Measurements from ENCODE around the gene CORO1C.

Gene CORO1C

GRCh38 chr12:108646600-108647579 lies 84.4 kb downstream of the CORO1C start:
- DNase-seq, result no peak

DNA sequence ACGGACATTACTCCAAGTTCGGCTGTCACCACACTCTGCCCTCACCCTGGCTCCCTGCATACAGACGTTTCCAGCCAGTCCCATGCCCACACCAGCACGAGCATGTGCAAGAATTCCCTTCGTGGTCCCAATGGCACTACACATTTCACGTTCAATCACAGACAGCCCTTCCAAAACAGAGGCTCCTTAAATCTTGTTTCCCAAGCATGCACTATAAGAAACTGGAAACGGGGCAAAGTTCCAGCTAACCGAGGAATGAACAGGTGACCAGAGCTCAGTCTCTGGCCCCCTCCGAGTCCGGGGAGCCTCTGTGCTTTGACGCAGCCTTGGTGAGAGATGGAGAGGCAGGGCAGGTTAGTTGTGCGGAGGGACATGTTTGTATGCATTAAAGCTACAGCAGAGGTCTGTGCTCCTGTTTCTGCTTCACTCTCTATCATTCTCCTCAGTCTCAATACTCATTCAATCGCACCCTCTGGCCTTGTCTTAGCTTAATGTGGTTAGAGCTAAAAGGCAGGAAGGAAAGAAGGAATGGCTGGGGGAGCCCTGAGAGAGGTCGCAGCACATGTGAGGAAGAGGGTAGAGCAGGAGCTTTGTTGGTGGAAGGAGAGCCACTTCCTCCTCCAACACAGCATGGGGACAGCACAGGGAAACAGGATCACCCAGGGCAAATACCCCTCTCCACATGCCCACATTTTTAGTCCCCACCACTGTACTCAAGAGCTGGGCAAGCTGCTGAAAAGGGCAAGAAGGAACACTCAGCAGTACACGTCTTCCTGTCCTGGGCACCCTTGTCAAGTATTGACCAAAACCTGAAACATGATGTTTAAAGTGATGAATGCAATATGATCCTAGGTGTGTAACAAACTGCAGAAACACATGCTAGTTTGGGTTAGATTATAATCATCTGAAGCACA lies 85.4 kb downstream of the CORO1C start:
- no peak for DNase-seq

DNA sequence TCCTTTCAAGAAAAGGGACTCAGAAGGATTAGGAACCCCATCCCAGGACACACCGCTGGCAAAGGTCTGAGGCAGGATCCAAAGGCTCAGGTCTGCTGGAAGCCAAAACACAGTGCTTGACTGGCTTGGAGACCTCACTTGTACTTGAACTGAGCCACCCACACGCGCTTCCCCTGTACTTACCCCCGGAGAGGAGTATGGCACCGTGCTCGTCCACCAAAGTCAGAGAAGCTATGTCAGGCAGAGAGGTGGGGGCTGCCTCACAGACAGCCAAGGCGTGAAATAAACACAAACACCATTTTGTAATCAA lies 86.6 kb downstream of the CORO1C start:
- no peak for DNase-seq

DNA sequence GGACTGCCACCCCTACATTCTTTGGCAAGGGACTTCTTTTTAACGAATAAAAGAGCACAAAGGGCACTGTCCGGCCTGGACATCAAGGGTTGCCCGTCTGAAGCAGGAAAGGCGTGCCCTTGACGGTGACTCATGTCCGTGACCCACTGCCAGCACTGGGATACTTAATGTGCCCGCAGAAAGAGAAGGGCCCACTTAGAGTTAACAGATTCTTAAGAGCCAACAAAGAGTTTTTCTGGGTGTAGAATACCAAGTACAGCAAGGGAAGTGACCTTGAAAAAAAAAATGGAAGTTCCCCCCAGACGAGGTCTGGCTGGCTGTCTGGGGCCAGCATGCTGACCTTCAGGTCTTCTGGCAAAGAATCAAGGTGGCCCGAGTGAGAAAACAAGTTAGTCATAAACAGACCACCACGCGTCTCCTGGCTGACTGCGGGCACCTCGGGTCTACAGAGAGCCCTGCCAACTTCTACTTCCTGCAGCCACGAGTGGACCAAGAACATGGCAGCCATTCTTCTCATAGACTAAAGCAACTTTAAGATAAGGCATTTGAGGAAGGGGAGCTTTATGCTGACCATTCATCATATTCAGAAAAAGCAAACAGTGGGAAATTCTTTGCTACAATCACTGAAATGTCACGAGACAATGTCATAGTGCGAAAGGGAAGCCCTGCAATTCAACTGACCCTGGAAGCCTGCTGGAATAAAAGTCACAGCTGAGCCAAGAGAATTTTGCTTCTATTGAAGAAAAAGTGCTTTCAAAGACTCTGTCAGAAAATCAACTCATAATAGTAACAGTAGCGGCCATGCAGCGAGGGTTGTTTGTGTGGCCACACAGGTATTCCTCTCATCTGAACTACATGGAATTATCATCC lies 87.1 kb downstream of the CORO1C start:
- DNase-seq, result no peak

DNA sequence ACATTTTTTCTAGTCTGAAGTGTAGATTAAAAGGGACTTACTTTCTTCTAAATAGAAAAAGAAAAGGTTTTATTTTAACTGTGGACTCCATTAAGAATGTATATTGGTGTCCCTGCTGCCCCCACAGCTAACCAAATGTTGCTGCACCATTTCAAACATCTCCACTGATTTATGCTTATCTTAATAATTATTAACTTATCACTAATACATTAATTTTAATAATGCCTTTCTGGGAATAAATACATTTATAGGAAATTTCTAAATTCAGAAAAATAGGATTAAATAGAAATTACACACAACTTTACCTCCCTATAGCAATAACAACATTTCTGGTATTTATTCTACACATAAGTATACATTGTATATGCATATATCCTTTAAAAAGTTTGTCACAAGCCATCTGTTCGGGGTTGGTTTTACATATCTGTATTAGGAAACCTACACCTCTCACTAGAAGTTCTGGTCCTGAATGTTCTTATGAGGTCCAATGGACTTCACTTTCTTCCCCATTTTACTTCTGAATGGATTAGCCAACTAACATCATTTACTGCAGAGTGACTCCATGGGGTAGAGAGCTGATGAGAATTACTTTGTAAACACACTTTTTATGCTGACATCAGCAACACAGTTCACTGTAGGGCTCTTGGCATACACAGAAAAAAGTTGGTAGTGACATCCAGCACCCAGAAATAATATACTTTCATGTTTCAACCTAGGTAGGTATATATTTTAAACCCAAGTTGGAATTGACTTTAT lies 88.2 kb downstream of the CORO1C start:
- DNase-seq, result no peak

DNA sequence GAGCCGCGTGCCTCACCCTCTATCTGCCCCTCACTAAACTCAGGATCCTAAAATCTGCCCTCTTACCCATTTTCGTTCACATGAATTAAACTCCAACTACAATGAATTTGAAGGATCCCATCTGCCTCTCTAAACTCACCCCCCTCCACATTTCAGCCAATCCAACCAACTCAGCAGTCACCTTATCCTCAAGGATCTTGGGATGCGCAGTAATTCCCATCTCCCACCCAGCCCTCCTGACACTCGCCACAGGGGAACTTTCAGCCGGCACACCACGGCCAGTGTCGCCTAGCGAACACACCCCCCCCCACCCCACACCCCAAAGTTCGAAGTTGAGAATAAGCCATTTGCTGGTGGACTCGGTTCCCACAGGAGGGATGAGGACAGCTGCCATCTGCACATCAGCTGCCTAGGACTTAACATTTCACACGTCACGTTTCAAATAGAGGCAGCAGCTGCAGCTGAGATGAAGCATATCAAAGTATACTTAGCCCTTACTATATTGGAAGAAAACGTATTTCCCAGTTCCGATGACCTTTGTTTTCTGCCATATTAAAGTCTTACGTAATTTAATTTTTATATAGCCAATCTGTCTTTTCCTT lies 88.9 kb downstream of the CORO1C start:
- no peak for DNase-seq

GRCh38 chr12:108641446-108642268 lies 89.7 kb downstream of the CORO1C start:
- DNase-seq, result no peak

- DNase-seq, result no peak
Observed at GRCh38 chr12:108640802-108641445, 90.4 kb downstream of the CORO1C start.

- DNase-seq, result no peak
Observed at GRCh38 chr12:108638997-108639822, 92.1 kb downstream of the CORO1C start.

DNA sequence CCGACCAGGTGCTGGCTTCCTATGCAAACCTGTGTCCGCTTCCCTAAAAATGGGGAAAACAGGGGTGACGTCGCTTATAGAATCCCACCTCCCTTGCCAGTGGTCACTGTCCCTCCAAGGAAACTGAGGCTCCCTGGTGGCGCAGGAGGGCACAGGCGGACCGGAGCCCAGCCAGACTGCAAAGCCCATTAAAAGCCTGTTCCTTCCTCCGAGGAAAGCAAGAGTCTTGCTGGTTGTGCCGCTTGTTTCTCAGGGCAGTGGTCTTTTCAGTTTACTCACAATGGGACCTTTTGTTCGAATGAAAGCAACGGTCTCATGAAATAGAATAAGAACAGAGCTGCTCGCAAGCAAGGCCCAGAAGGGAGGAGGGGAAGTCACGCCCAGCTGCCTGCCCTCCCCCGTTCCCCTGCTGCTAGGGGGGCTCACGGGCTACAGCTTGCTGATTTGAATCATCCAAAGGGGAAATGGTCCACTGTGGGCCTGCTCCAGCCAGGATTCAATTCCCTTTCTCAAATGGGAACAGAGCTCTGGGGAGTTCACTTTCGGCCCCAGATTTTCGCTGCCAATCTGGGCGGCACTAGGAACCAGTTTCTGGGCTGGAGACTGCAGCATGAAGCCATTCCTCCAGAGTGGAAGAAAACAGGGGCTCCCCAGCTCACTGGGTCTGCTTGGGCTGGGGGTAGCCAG lies 93.0 kb downstream of the CORO1C start:
- DNase-seq, result no peak

DNA sequence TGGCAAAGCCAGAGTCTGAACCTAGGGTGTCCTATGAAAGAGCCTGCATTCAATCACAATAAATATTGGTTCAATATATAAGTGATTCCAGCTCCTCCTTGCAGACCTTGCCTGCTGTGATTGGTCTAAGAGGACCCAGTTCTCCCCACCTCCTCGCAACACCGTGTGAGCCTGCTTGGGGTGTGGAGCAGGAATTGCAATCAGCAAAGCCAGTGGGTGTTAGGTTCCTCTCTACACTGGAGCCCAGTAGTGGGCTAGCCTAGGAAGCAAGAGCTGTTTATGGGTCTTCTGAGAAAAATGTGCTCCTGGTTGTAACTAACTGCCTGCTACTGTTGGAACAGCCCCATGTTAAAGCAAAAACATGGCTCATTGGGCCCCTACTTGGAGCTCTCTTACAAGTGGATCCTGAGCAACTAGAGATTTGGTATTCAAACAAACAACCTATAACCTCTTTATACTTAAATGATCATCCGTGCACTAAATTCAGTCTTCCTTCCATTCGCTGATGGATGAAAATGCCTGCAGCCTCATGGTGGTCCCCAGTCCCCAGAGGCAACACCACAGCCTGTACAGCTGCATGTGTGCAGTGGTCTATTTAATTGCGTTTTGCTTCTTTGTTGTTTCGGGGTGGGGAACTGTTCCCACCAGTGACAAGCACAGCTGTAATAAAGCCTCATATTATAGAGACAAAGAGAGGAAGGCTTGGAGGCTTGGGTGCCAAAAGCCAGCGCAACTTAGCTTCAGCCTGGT lies 93.9 kb downstream of the CORO1C start:
- no peak for DNase-seq

- no peak for DNase-seq
Observed at GRCh38 chr12:108635997-108636808, 95.1 kb downstream of the CORO1C start.

GRCh38 chr12:108635201-108635996 lies 95.9 kb downstream of the CORO1C start:
- DNase-seq, result no peak

DNA sequence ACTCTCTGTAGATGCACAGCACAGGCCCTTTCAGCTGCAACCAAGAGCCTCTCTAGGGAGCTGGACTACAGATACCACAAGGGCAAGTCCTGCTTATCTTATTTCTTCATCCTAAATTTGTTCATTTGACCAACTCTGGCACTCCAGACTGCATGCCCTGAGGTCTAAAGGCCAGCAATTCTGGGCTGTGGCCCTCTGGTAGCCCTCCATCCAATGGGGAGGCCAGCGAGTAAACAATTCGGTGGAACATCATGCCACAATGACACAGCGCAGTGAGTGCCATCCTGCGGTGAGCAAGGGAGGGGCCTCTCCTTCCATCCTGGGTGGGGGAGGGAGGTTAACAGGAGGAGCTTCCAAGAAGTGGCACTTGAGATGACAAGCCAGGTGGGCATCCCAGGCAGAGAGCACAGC lies 97.0 kb downstream of the CORO1C start:
- peak; percentile 10 for DNase-seq

DNA sequence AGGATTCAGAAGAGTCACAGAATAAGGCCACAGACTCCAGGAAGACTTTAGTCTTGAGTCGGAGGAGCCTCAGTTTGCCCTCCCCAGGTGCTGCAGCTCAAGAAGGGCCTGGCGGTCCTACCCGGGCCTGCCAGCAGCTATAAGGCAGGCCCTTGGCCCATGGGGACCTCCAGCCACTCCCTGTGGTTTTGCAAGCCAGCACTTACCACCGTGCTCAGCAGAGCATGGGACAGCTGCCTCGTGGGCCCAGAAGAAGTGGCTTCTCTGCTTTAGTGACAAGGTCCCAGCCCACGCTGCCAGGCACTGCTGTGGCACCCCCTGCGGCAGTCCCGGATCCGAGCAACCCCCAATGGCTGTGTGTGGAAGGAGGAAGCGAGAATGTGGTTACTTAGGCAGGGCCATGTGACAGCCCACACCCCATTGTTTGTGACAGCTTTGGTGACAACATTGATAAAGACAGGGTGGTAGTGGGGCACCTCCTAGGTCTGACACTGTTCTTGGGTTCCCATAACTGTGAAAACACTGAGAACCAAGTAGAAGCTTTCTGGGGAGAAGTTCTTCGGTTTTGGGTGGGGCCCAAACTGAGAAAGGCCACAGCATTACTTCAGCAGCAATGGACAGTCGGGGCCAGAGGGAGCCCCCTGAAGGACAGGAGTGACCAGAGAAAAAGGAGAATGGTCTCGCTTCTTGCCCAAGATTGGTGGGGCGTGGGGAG lies 97.6 kb downstream of the CORO1C start, which contains the start of gene SELPLG:
TSS of gene SELPLG (minus strand) at position 361 of the 715 bp plus-strand sequence. CDS start 9,587 bp downstream, outside the sequence.
- DNase-seq, result peak; percentile 65
